ENCODE measurements around the gene FGGY.
"Not testable (repeated sequence)": the region's sequence is repeated elsewhere in the genome, so short reads cannot be mapped to it uniquely, and the experiment has no call there.

FGGY gene

GRCh38 chr1:59442492-59442891, 145.6 kb downstream of the FGGY start:
- ATAC-seq (replicated peaks) (no peak), DNase-seq (no peak)
- no peak overlapping the region for H3K27ac Mint-ChIP-seq
- no peaks in the 10 kb centered on the region for H3K27me3 Mint-ChIP-seq
- no peaks in the 10 kb centered on the region for H3K9me3 Mint-ChIP-seq
- peaks cover 0 to 8% of the 10 kb centered on the region in 2 donors for H3K36me3 Mint-ChIP-seq
- no peak overlapping the region for H3K4me3 Mint-ChIP-seq
- H3K4me1 Mint-ChIP-seq: peaks cover 7 to 11% of the 10 kb centered on the region in 2 donors

- Mint-ChIP-seq H3K4me1 (peaks cover 3 to 6% of the 10 kb centered on the region in 2 donors), H3K27me3 (no peaks in the 10 kb centered on the region), H3K36me3 (peaks cover 0 to 8% of the 10 kb centered on the region in 2 donors), H3K27ac (no peak overlapping the region), H3K9me3 (no peaks in the 10 kb centered on the region), H3K4me3 (no peak overlapping the region)
- ATAC-seq (replicated peaks) (no peak), DNase-seq (no peak)
Measured at GRCh38 chr1:59443310-59443709, 146.4 kb downstream of the FGGY start.

- Mint-ChIP-seq H3K4me3 (no peak overlapping the region), H3K4me1 (peaks cover 0 to 6% of the 10 kb centered on the region in 2 donors), H3K27me3 (no peaks in the 10 kb centered on the region), H3K9me3 (no peaks in the 10 kb centered on the region), H3K36me3 (peaks cover 0 to 8% of the 10 kb centered on the region in 2 donors), H3K27ac (no peak overlapping the region)
- DNase-seq (no peak), ATAC-seq (replicated peaks) (no peak)
Measured at GRCh38 chr1:59444520-59444919, 147.6 kb downstream of the FGGY start.

DNA sequence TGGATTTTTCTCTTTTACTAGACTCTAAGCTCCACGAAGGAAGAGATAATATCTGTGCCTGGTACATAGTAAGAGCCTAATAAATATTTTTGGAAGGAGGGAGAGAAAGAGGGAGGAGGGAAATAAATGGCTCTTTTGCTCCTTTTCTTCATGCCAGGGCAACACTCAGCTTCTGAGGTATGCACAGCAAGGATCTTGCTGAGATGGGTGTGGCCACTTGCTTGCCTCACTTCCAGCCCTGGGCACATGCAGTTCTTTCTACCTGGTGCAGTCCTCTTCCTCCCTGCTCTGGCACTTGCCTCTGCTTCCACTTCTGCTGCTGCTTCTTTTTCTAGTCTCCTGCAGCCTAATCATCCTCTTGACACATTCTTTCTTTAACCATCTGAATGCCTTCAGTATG, 148.1 kb downstream of the FGGY start:
- no peak overlapping the region for H3K4me3 Mint-ChIP-seq
- no peak overlapping the region for H3K27ac Mint-ChIP-seq
- H3K27me3 Mint-ChIP-seq: no peaks in the 10 kb centered on the region
- peaks cover 0 to 8% of the 10 kb centered on the region in 2 donors for H3K36me3 Mint-ChIP-seq
- ATAC-seq (replicated peaks): no peak
- no peak for DNase-seq
- H3K9me3 Mint-ChIP-seq: no peaks in the 10 kb centered on the region
- peaks cover 0 to 6% of the 10 kb centered on the region in 2 donors for H3K4me1 Mint-ChIP-seq

GRCh38 chr1:59446257-59446901, 149.5 kb downstream of the FGGY start:
- Mint-ChIP-seq H3K4me3 (no peak overlapping the region), H3K27ac (no peak overlapping the region), H3K36me3 (peaks cover 0 to 8% of the 10 kb centered on the region in 2 donors), H3K4me1 (peaks cover 0 to 6% of the 10 kb centered on the region in 2 donors), H3K9me3 (no peaks in the 10 kb centered on the region), H3K27me3 (no peaks in the 10 kb centered on the region)
- ATAC-seq (replicated peaks): no peak
- no peak for DNase-seq

DNA sequence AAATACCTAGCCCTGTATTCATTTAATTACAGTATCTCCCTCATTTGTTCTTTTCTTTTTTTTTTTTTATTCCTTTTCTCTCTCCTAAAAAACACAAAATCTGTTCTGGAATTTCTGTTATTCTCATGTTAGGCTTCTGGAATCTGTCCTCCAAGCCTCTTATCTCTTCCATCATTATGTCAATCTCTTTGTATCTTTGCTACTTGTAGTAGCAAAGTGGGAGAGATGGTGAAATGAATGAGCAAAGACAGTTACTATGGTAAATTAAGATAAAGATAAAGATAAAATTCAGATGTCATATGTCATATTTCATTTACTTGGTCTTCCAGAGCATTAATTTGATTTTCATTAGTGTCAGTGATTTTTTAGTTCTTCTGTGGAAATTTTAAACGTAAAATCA, 155.1 kb downstream of the FGGY start:
- H3K36me3 Mint-ChIP-seq: peaks cover 3 to 8% of the 10 kb centered on the region in 2 donors
- H3K4me3 Mint-ChIP-seq: no peak overlapping the region
- ATAC-seq (replicated peaks) (no peak), DNase-seq (no peak)
- peaks cover 7 to 9% of the 10 kb centered on the region in 2 donors for H3K4me1 Mint-ChIP-seq
- peaks cover 0 to 5% of the 10 kb centered on the region in 2 donors for H3K9me3 Mint-ChIP-seq
- no peak overlapping the region for H3K27ac Mint-ChIP-seq
- H3K27me3 Mint-ChIP-seq: no peaks in the 10 kb centered on the region

DNA sequence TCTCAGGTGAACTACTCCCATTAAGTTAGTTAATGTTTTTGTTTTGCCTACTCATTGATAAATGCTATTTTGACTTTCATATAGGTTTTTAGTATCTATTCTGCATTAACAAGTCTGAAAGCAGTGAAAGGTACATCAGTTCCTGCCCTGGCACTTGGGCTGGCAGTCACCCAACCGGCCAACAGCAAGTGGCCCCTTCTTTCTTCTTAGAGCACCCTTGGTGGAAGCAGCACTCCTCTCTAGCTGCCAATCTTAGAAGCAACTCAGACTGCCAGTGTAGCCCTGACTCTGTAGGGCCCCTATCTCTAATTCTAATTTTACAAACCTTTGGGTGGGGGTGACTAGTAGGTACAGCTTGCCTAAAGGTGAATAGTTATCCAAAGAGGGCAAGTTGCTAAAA, 155.7 kb downstream of the FGGY start:
- H3K9me3 Mint-ChIP-seq: peaks cover 0 to 5% of the 10 kb centered on the region in 2 donors
- no peak overlapping the region for H3K4me3 Mint-ChIP-seq
- peaks cover 7 to 9% of the 10 kb centered on the region in 2 donors for H3K4me1 Mint-ChIP-seq
- DNase-seq (no peak), ATAC-seq (replicated peaks) (no peak)
- peaks cover 8 to 9% of the 10 kb centered on the region in 2 donors for H3K36me3 Mint-ChIP-seq
- H3K27me3 Mint-ChIP-seq: no peaks in the 10 kb centered on the region
- H3K27ac Mint-ChIP-seq: no peak overlapping the region

- Mint-ChIP-seq H3K4me1 (peaks cover 6 to 7% of the 10 kb centered on the region in 2 donors), H3K36me3 (peaks cover 8 to 9% of the 10 kb centered on the region in 2 donors), H3K9me3 (peaks cover 0 to 5% of the 10 kb centered on the region in 2 donors), H3K27me3 (no peaks in the 10 kb centered on the region), H3K27ac (no peak overlapping the region), H3K4me3 (no peak overlapping the region)
- no peak for ATAC-seq (replicated peaks)
- DNase-seq: no peak
Measured at GRCh38 chr1:59453297-59453968, 156.5 kb downstream of the FGGY start.

GRCh38 chr1:59455206-59455605, 158.3 kb downstream of the FGGY start:
- H3K4me1 Mint-ChIP-seq: peaks cover 6 to 7% of the 10 kb centered on the region in 2 donors
- peaks cover 15 to 16% of the 10 kb centered on the region in 2 donors for H3K36me3 Mint-ChIP-seq
- no peak for ATAC-seq (replicated peaks)
- no peak overlapping the region for H3K4me3 Mint-ChIP-seq
- H3K27ac Mint-ChIP-seq: no peak overlapping the region
- DNase-seq: no peak
- H3K9me3 Mint-ChIP-seq: peaks cover 3 to 7% of the 10 kb centered on the region in 2 donors
- H3K27me3 Mint-ChIP-seq: no peaks in the 10 kb centered on the region

GRCh38 chr1:59457786-59458185, 160.9 kb downstream of the FGGY start:
- no peaks in the 10 kb centered on the region for H3K27me3 Mint-ChIP-seq
- H3K27ac Mint-ChIP-seq: no peak overlapping the region
- H3K4me1 Mint-ChIP-seq: peaks cover 6 to 7% of the 10 kb centered on the region in 2 donors
- no peak overlapping the region for H3K4me3 Mint-ChIP-seq
- H3K9me3 Mint-ChIP-seq: peaks cover 11% of the 10 kb centered on the region in 2 donors
- peaks cover 24 to 25% of the 10 kb centered on the region in 2 donors for H3K36me3 Mint-ChIP-seq
- no peak for DNase-seq
- ATAC-seq (replicated peaks): no peak

DNA sequence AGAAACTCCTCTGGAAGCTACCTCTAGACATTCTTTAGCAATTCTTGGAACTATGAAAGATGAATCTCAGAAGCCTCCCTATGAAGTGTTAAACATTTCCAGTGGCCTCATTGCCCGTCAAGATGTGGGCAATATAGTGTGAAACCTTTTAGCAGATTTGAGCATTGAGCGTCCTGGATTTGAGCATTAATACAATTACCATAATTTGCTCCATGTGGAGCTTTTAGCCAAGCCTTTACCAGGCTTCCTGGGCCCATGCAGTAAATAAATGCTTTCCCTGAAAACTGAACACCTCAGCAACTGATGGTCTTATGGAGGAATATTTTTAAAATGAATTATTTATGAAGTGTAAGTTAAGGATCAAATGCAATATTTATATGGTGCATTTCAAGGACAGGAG, 162.0 kb downstream of the FGGY start:
- Mint-ChIP-seq H3K9me3 (peaks cover 9 to 11% of the 10 kb centered on the region in 2 donors), H3K4me1 (peaks cover under 1% of the 10 kb centered on the region in 2 donors), H3K27me3 (no peaks in the 10 kb centered on the region), H3K4me3 (no peak overlapping the region), H3K36me3 (peaks cover 24 to 25% of the 10 kb centered on the region in 2 donors), H3K27ac (no peak overlapping the region)
- DNase-seq (no peak), ATAC-seq (replicated peaks) (no peak)

GRCh38 chr1:59462942-59463341, 166.0 kb downstream of the FGGY start:
- H3K27me3 Mint-ChIP-seq; DNase-seq; ATAC-seq (replicated peaks); H3K4me1 Mint-ChIP-seq; H3K27ac Mint-ChIP-seq; H3K4me3 Mint-ChIP-seq: not testable (repeated sequence)
- peaks cover 10 to 11% of the 10 kb centered on the region in 2 donors for H3K9me3 Mint-ChIP-seq
- peaks cover 18 to 19% of the 10 kb centered on the region in 2 donors for H3K36me3 Mint-ChIP-seq

DNA sequence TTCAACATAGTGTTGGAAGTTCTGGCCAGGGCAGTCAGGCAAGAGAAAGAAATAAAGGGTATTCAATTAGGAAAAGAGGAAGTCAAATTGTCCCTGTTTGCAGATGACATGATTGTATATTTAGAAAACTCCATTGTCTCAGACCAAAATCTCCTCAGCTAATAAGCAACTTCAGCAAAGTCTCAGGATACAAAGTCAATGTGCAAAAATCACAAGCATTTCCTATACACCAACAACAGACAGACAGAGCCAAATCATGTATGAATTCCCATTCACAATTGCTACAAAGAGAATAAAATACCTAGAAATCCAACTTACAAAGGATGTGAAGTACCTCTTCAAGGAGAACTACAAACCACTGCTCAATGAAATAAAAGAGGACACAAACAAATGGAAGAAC, 168.6 kb downstream of the FGGY start:
- H3K4me1 Mint-ChIP-seq; DNase-seq; H3K4me3 Mint-ChIP-seq; H3K27me3 Mint-ChIP-seq; H3K27ac Mint-ChIP-seq; ATAC-seq (replicated peaks): not testable (repeated sequence)
- Mint-ChIP-seq H3K36me3 (peaks cover 23 to 25% of the 10 kb centered on the region in 2 donors), H3K9me3 (peaks cover 12 to 13% of the 10 kb centered on the region in 2 donors)

DNA sequence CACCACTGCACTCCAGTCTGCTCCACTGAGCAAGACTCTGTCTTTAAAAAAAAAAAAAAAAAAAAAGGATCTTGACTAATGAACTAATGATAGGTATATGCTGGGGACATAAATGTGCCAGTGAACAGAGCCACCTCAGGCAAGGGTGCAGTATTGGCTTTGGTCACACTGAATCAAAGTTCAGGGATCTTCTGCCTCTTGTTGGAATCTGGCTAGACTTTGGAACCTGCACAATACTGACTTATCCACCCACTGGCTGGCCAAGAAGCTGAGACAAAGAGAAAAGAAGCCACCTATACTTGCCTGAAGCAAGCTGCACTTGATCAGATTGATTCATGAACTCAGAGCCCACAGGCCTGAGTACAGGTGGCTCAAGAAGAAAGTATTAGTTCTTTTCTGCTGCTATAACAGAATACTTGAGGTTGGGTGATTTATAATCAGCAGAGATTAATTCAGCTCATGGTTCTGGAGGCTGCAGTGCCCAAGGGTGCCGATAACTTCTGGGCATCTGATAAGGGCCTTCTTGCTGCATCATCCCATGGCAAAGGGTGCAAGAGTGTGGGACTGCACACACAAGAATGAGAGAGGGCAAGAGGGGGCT, 172.0 kb downstream of the FGGY start:
- H3K36me3 Mint-ChIP-seq: peaks cover 25 to 36% of the 10 kb centered on the region in 2 donors
- H3K27ac Mint-ChIP-seq: no peak overlapping the region
- H3K9me3 Mint-ChIP-seq: peaks cover 10 to 12% of the 10 kb centered on the region in 2 donors
- no peak for DNase-seq
- peaks cover 0 to 5% of the 10 kb centered on the region in 2 donors for H3K4me1 Mint-ChIP-seq
- no peak overlapping the region for H3K4me3 Mint-ChIP-seq
- ATAC-seq (replicated peaks): no peak
- H3K27me3 Mint-ChIP-seq: no peaks in the 10 kb centered on the region

All from stimulated activated naive B cell treated with anti-CD40 and anti-IgM and Interleukin-4, amounts not matched to agents 10 μg/mL and 1 μg/mL and 100 μg/mL, for 72 hours (primary cell).